Suppressor macrophage treated with lipopolysaccharide for 1 hour (primary cell): Measurements from ENCODE around the gene PALMD.

ENCODE experiments used
- DNase-seq, 3 donors: peaks; one replicate each; pipeline ENCODE4 v3.0.0-alpha.2; 2020 to 2022

PALMD gene

GRCh38 chr1:99662539-99663080 is 16.7 kb downstream of the PALMD start:
- no peak for DNase-seq

- DNase-seq = no peak
Observed at GRCh38 chr1:99663501-99663900, 17.6 kb downstream of the PALMD start.

GRCh38 chr1:99665212-99665611 is 19.3 kb downstream of the PALMD start:
- DNase-seq = no peak

- no peak for DNase-seq
Observed at GRCh38 chr1:99669376-99669775, 23.5 kb downstream of the PALMD start.

- DNase-seq = no peak
Observed at GRCh38 chr1:99669821-99670220, 23.9 kb downstream of the PALMD start.

GRCh38 chr1:99670583-99670982 is 24.7 kb downstream of the PALMD start:
- no peak for DNase-seq

- DNase-seq = no peak
Observed at GRCh38 chr1:99672038-99672437, 26.1 kb downstream of the PALMD start.

GRCh38 chr1:99672530-99673213 is 26.8 kb downstream of the PALMD start:
- DNase-seq = no peak

- DNase-seq = no peak
Observed at GRCh38 chr1:99673315-99673714, 27.4 kb downstream of the PALMD start.

- DNase-seq = peak; percentile 30 to 69 (median 50)
Observed at GRCh38 chr1:99674115-99675064, 28.5 kb downstream of the PALMD start.

- DNase-seq = no peak
Observed at GRCh38 chr1:99675292-99675691, 29.4 kb downstream of the PALMD start.

- DNase-seq = no peak
Observed at GRCh38 chr1:99675994-99676393, 30.1 kb downstream of the PALMD start.

GRCh38 chr1:99676876-99677275 is 31.0 kb downstream of the PALMD start:
- DNase-seq = no peak

- no peak for DNase-seq
Observed at GRCh38 chr1:99677416-99677815, 31.5 kb downstream of the PALMD start.

- DNase-seq = no peak
Observed at GRCh38 chr1:99680270-99680669, 34.4 kb downstream of the PALMD start.

GRCh38 chr1:99681583-99681982 is 35.7 kb downstream of the PALMD start:
- DNase-seq = no peak

- no peak for DNase-seq
Observed at GRCh38 chr1:99682291-99682751, 36.4 kb downstream of the PALMD start.

- DNase-seq = peak; percentile 46 to 60 (median 58)
Observed at GRCh38 chr1:99685516-99686180, 39.7 kb downstream of the PALMD start.

GRCh38 chr1:99691175-99691574 is 45.3 kb downstream of the PALMD start:
- DNase-seq = no peak

- no peak for DNase-seq
Observed at GRCh38 chr1:99696616-99697015, 50.7 kb downstream of the PALMD start.

GRCh38 chr1:99697580-99697979 is 51.7 kb downstream of the PALMD start:
- no peak for DNase-seq

GRCh38 chr1:99700020-99700419 is 54.1 kb downstream of the PALMD start:
- peak; percentile 67 to 82 (median 82) for DNase-seq

GRCh38 chr1:99702221-99702620 is 56.3 kb downstream of the PALMD start:
- no peak for DNase-seq
